Activated CD8-positive, alpha-beta memory T cell treated with anti-CD3 and anti-CD28 coated beads, Interleukin-2, amount 50 U/mL, for 24 hours (primary cell): ENCODE data around the gene PRPSAP2.

Source experiments
- DNase-seq: peaks from one replicate; pipeline ENCODE4 v3.0.0-alpha.2; 2020; ENCODE audit errors: extremely low read depth

Gene PRPSAP2

GRCh38 chr17:18961634-18962493, 103.9 kb downstream of the PRPSAP2 start:
- no peak for DNase-seq

- DNase-seq: no peak
These were observed 104.5 kb downstream of the PRPSAP2 start for GRCh38 chr17:18962494-18962815.

GRCh38 chr17:18963126-18964017, 105.4 kb downstream of the PRPSAP2 start:
- DNase-seq: no peak

GRCh38 chr17:18964018-18964351, 106.1 kb downstream of the PRPSAP2 start:
- DNase-seq: no peak

- no peak for DNase-seq
These were observed 106.6 kb downstream of the PRPSAP2 start for GRCh38 chr17:18964550-18964949.

GRCh38 chr17:18965530-18966236, 107.8 kb downstream of the PRPSAP2 start:
- DNase-seq: no peak

- DNase-seq: no peak
These were observed 109.1 kb downstream of the PRPSAP2 start for GRCh38 chr17:18966831-18967624.

- DNase-seq: no peak
These were observed 110.0 kb downstream of the PRPSAP2 start for GRCh38 chr17:18967916-18968315.

- no peak for DNase-seq
These were observed 110.4 kb downstream of the PRPSAP2 start for GRCh38 chr17:18968345-18968744.

- no peak for DNase-seq
These were observed 111.3 kb downstream of the PRPSAP2 start for GRCh38 chr17:18968945-18969887.

GRCh38 chr17:18970582-18971480, 112.9 kb downstream of the PRPSAP2 start:
- DNase-seq: no peak

GRCh38 chr17:18971801-18972200, 113.9 kb downstream of the PRPSAP2 start:
- no peak for DNase-seq

- no peak for DNase-seq
These were observed 116.6 kb downstream of the PRPSAP2 start for GRCh38 chr17:18974407-18975149.

- DNase-seq: no peak
These were observed 117.7 kb downstream of the PRPSAP2 start for GRCh38 chr17:18975597-18975996.

GRCh38 chr17:18976201-18976600, 118.3 kb downstream of the PRPSAP2 start:
- no peak for DNase-seq

- DNase-seq: no peak
These were observed 119.1 kb downstream of the PRPSAP2 start for GRCh38 chr17:18977021-18977420.

- no peak for DNase-seq
These were observed 119.7 kb downstream of the PRPSAP2 start for GRCh38 chr17:18977646-18978045.

GRCh38 chr17:18978050-18978449, 120.1 kb downstream of the PRPSAP2 start:
- no peak for DNase-seq

- DNase-seq: no peak
These were observed 120.7 kb downstream of the PRPSAP2 start for GRCh38 chr17:18978655-18979054.
